ENCODE measurements around the gene PTPRF.

The PTPRF gene

GRCh38 chr1:43511394-43511793, 19.3 kb upstream of the PTPRF start:
- no peak for DNase-seq
- in situ Hi-C loops (cut with MboI; ENCODE audit: low pct_unique_long_range_greater_than_20kb, low sequenced_read_pairs), result no loop called here

GRCh38 chr1:43512133-43512532, 18.6 kb upstream of the PTPRF start:
- no peak for DNase-seq
- in situ Hi-C loops (cut with MboI; ENCODE audit: low pct_unique_long_range_greater_than_20kb, low sequenced_read_pairs), result no loop called here

- DNase-seq, result no peak
- in situ Hi-C loops (cut with MboI; ENCODE audit: low pct_unique_long_range_greater_than_20kb, low sequenced_read_pairs), result no loop called here
These were observed 18.0 kb upstream of the PTPRF start for GRCh38 chr1:43512681-43513080.

GRCh38 chr1:43513471-43514173, 17.1 kb upstream of the PTPRF start:
- DNase-seq, result no peak
- in situ Hi-C loops (cut with MboI; ENCODE audit: low pct_unique_long_range_greater_than_20kb, low sequenced_read_pairs), result no loop called here

GRCh38 chr1:43518935-43519686, 11.6 kb upstream of the PTPRF start:
- in situ Hi-C loops (cut with MboI; ENCODE audit: low pct_unique_long_range_greater_than_20kb, low sequenced_read_pairs), result no loop called here
- no peak for DNase-seq

- DNase-seq, result no peak
- in situ Hi-C loops (cut with MboI; ENCODE audit: low pct_unique_long_range_greater_than_20kb, low sequenced_read_pairs), result no loop called here
These were observed 10.4 kb upstream of the PTPRF start for GRCh38 chr1:43520100-43520778.

GRCh38 chr1:43521078-43521477, 9.6 kb upstream of the PTPRF start:
- DNase-seq, result no peak
- in situ Hi-C loops (cut with MboI; ENCODE audit: low pct_unique_long_range_greater_than_20kb, low sequenced_read_pairs), result no loop called here

GRCh38 chr1:43521756-43522155, 8.9 kb upstream of the PTPRF start:
- no peak for DNase-seq

GRCh38 chr1:43522431-43522775, 8.3 kb upstream of the PTPRF start:
- in situ Hi-C loops (cut with MboI; ENCODE audit: low pct_unique_long_range_greater_than_20kb, low sequenced_read_pairs), result no loop called here
- DNase-seq, result no peak

More at GRCh38 chr1:43521756-43522155, 8.9 kb upstream of the PTPRF start:
- in situ Hi-C loops (cut with MboI; ENCODE audit: low pct_unique_long_range_greater_than_20kb, low sequenced_read_pairs), result no loop called here

GRCh38 chr1:43522776-43523480, 7.8 kb upstream of the PTPRF start:
- in situ Hi-C loops (cut with MboI; ENCODE audit: low pct_unique_long_range_greater_than_20kb, low sequenced_read_pairs), result no loop called here
- peak; percentile 30 for DNase-seq

- in situ Hi-C loops (cut with MboI; ENCODE audit: low pct_unique_long_range_greater_than_20kb, low sequenced_read_pairs), result no loop called here
- DNase-seq, result no peak
These were observed 5.9 kb upstream of the PTPRF start for GRCh38 chr1:43524804-43525203.

GRCh38 chr1:43526002-43526401, 4.7 kb upstream of the PTPRF start:
- in situ Hi-C loops (cut with MboI; ENCODE audit: low pct_unique_long_range_greater_than_20kb, low sequenced_read_pairs), result no loop called here
- DNase-seq, result no peak

GRCh38 chr1:43527111-43527878, 3.4 kb upstream of the PTPRF start:
- in situ Hi-C loops (cut with MboI; ENCODE audit: low pct_unique_long_range_greater_than_20kb, low sequenced_read_pairs), result no loop called here
- DNase-seq, result no peak

GRCh38 chr1:43529206-43529731, 1.4 kb upstream of the PTPRF start:
- DNase-seq, result peak; percentile 79
- in situ Hi-C loops (cut with MboI; ENCODE audit: low pct_unique_long_range_greater_than_20kb, low sequenced_read_pairs), result no loop called here

GRCh38 chr1:43531107-43531905, 623 bp downstream of the PTPRF start:
- in situ Hi-C loops (cut with MboI; ENCODE audit: low pct_unique_long_range_greater_than_20kb, low sequenced_read_pairs), result no loop called here
- DNase-seq, result peak; percentile 30

- in situ Hi-C loops (cut with MboI; ENCODE audit: low pct_unique_long_range_greater_than_20kb, low sequenced_read_pairs), result no loop called here
- no peak for DNase-seq
These were observed 1.4 kb downstream of the PTPRF start for GRCh38 chr1:43531906-43532584.

- no peak for DNase-seq
- in situ Hi-C loops (cut with MboI; ENCODE audit: low pct_unique_long_range_greater_than_20kb, low sequenced_read_pairs), result no loop called here
These were observed 2.0 kb downstream of the PTPRF start for GRCh38 chr1:43532716-43533115.

- in situ Hi-C loops (cut with MboI; ENCODE audit: low pct_unique_long_range_greater_than_20kb, low sequenced_read_pairs), result no loop called here
- DNase-seq, result no peak
These were observed 2.9 kb downstream of the PTPRF start for GRCh38 chr1:43533584-43533983.
